ENCODE data around the gene HERC3. TPM values are rescaled to one million over a fixed set of nuclear protein-coding genes. Genes with fewer than 3 reads are reported as not detected.

Gene HERC3
- total RNA-seq, 4 donors from 2014 or later: 45.0 to 60.7 (median 51.9) TPM

- Histone ChIP-seq H3K36me3 (peaks cover 0 to 67% of the 10 kb centered on the region in 2 donors), H3K9me3 (no peaks in the 10 kb centered on the region), H3K4me3 (no peak overlapping the region), H3K27me3 (no peaks in the 10 kb centered on the region), H3K4me1 (peaks cover 0 to 7% (median 0%) of the 10 kb centered on the region in 3 donors), H3K27ac (no peak overlapping the region)
- TF ChIP-seq EP300 (IDR thresholded peaks at IDR 0.05) (no peak), POLR2AphosphoS5 (IDR thresholded peaks at IDR 0.05) (no peak), CTCF (IDR thresholded peaks at IDR 0.05) (no peak), POLR2A (IDR thresholded peaks at IDR 0.05) (no peak)
- WGBS, 2 donors (ENCODE audit: low coverage in 1 of 2): 92% methylated on average over 3 of the region's 3 CpGs; no CpG with 5 or more reads in 1 of the 2 donors
- peak; percentile 82 for ATAC-seq
Measured at GRCh38 chr4:88690355-88690754, 98.1 kb downstream of the HERC3 start.

GRCh38 chr4:88693792-88694191, 101.5 kb downstream of the HERC3 start:
- Histone ChIP-seq H3K36me3 (peaks cover 0 to 49% of the 10 kb centered on the region in 2 donors), H3K27me3 (no peaks in the 10 kb centered on the region), H3K4me3 (no peak overlapping the region), H3K4me1 (peaks cover 0 to 20% (median 0%) of the 10 kb centered on the region in 3 donors), H3K9me3 (no peaks in the 10 kb centered on the region), H3K27ac (no peak overlapping the region)
- ATAC-seq: no peak
- TF ChIP-seq EP300 (IDR thresholded peaks at IDR 0.05) (no peak), POLR2A (IDR thresholded peaks at IDR 0.05) (no peak), CTCF (IDR thresholded peaks at IDR 0.05) (no peak), POLR2AphosphoS5 (IDR thresholded peaks at IDR 0.05) (no peak)
- 57 to 59% methylated on average over 3 of the region's 3 CpGs for WGBS, 2 donors (ENCODE audit: low coverage in 1 of 2)

- TF ChIP-seq EP300 (IDR thresholded peaks at IDR 0.05): no peak
- TF ChIP-seq POLR2A (IDR thresholded peaks at IDR 0.05): no peak
- no peak for TF ChIP-seq POLR2AphosphoS5 (IDR thresholded peaks at IDR 0.05)
- TF ChIP-seq CTCF (IDR thresholded peaks at IDR 0.05): no peak
- WGBS, 2 donors (ENCODE audit: low coverage in 1 of 2): 45 to 51% methylated on average over 7 of the region's 7 CpGs
- Histone ChIP-seq H3K27me3 (no peaks in the 10 kb centered on the region), H3K9me3 (no peaks in the 10 kb centered on the region), H3K4me3 (peak overlapping the region; percentile 61 to 64), H3K4me1 (peaks cover 0 to 20% (median 0%) of the 10 kb centered on the region in 3 donors), H3K27ac (peak overlapping the region in 2 of 4 donors; percentile 81 to 88), H3K36me3 (peaks cover 0 to 21% of the 10 kb centered on the region in 2 donors)
- peak; percentile 35 for ATAC-seq
Measured at GRCh38 chr4:88696630-88697029, 104.3 kb downstream of the HERC3 start.

- Histone ChIP-seq H3K27ac (peak overlapping the region; percentile 48 to 88 (median 80)), H3K4me1 (peaks cover 0 to 20% (median 0%) of the 10 kb centered on the region in 3 donors), H3K4me3 (peak overlapping the region; percentile 61 to 64), H3K9me3 (no peaks in the 10 kb centered on the region), H3K27me3 (no peaks in the 10 kb centered on the region), H3K36me3 (peaks cover 0 to 17% of the 10 kb centered on the region in 2 donors)
- TF ChIP-seq POLR2AphosphoS5 (IDR thresholded peaks at IDR 0.05) (no peak), POLR2A (IDR thresholded peaks at IDR 0.05) (no peak), EP300 (IDR thresholded peaks at IDR 0.05) (no peak), CTCF (IDR thresholded peaks at IDR 0.05) (no peak)
- ATAC-seq: peak; percentile 55
- WGBS, 2 donors (ENCODE audit: low coverage in 1 of 2): 49 to 53% methylated on average over 18 of the region's 18 CpGs
Measured at GRCh38 chr4:88697141-88697540, 104.9 kb downstream of the HERC3 start.

GRCh38 chr4:88697588-88698329, 105.5 kb downstream of the HERC3 start, which contains the start of gene NAP1L5:
TSS of gene NAP1L5 (minus strand) at chr4:88697829. CDS start at chr4:88697754, 75 bp downstream.
- peaks cover 0 to 20% (median 0%) of the 10 kb centered on the region in 3 donors for H3K4me1 ChIP-seq
- WGBS, 2 donors (ENCODE audit: low coverage in 1 of 2): 68 to 80% methylated on average over 8 to 10 of the region's 40 CpGs

More at GRCh38 chr4:88697588-88698329, 105.5 kb downstream of the HERC3 start, which contains the start of gene NAP1L5:
- TF ChIP-seq EP300 (IDR thresholded peaks at IDR 0.05): no peak
- TF ChIP-seq POLR2A (IDR thresholded peaks at IDR 0.05): peak in 1 of 2 donors; percentile 26
- TF ChIP-seq CTCF (IDR thresholded peaks at IDR 0.05): no peak
- TF ChIP-seq POLR2AphosphoS5 (IDR thresholded peaks at IDR 0.05): peak; percentile 68
- peaks cover 0 to 16% of the 10 kb centered on the region in 2 donors for H3K36me3 ChIP-seq
- H3K4me3 ChIP-seq: peak within 1 kb of the TSS; percentile 61 to 64
- ATAC-seq: peak; percentile 90
- peak within 1 kb of the TSS; percentile 48 to 88 (median 80) for H3K27ac ChIP-seq
- H3K27me3 ChIP-seq: no peaks in the 10 kb centered on the region
- no peaks in the 10 kb centered on the region for H3K9me3 ChIP-seq

Data from gastroesophageal sphincter (tissue), 4 donors.